ENCODE measurements around the gene NTN5. TPM values are rescaled to one million over a fixed set of nuclear protein-coding genes. Genes with fewer than 3 reads are reported as not detected.
"Not testable (repeated sequence)": the region's sequence is repeated elsewhere in the genome, so short reads cannot be mapped to it uniquely, and the experiment has no call there.

Gene NTN5
- total and polyA plus RNA-seq, 9 of the 15 experiments (the other 6 are each of a cell fraction or from before 2014, with no cell fraction given): not detected

DNA sequence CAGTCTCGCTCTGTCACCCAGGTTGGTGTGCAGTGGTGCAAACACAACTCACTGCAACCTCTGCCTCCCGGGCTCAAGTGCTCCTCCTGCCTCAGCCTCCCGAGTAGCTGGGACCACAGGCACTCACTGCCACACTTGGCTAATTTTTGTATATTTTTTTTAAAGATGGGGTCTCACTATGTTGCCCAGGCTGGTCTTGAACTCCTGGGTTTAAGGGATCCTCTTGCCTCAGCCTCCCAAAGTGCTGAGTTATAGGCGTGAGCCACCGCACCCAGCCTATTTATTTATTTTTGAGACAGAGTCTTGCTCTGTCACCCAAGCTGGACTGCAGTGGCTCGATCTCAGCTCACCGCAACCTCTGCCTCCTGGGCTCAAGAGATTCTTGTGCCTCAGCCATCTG lies 13.8 kb upstream of the NTN5 start:
- H3K27me3 ChIP-seq (ENCODE audit: control insufficient read depth in 2 of 2, insufficient read depth in 2 of 2, low read length in 2 of 2); H3K36me3 ChIP-seq (ENCODE audit: control insufficient read depth, insufficient read depth, low read length); H3K9me3 ChIP-seq (replicated peaks; ENCODE audit: control insufficient read depth, insufficient read depth, low read depth, low read length); H3K9me1 ChIP-seq (ENCODE audit: control insufficient read depth, insufficient read depth, low read length); H3K4me2 ChIP-seq (ENCODE audit: insufficient read depth, low read length); CTCF ChIA-PET (ENCODE audit: low intra/inter-chr PET ratio); H3K9ac ChIP-seq (ENCODE audit: insufficient read depth in 1 of 2, low read depth in 2 of 2, low read length in 2 of 2); BruUV-seq (replicated peaks); ATAC-seq; H3K27ac ChIP-seq (ENCODE audit: extremely low read depth, low read depth, low read length); H2AFZ ChIP-seq (ENCODE audit: low read depth, low read length); in situ Hi-C loops (cut with MboI); H3K4me3 ChIP-seq; intact Hi-C loops (cut with micrococcal nuclease); H3K79me2 ChIP-seq (ENCODE audit: control insufficient read depth, insufficient read depth, low read length); H4K20me1 ChIP-seq (replicated peaks; ENCODE audit: control insufficient read depth, insufficient read depth, low read length); FAIRE-seq; DNase-seq (ENCODE audit: extremely low read depth in 1 of 4, low spot score in 3 of 4): not testable (repeated sequence)
- H3K4me1 ChIP-seq (replicated peaks in 1 of 2; ENCODE audit: control insufficient read depth in 2 of 2, insufficient read depth in 2 of 2, low read length in 2 of 2): peaks cover 4 to 14% of the 10 kb centered on the region in 2 experiments; a peak in 3 of 5 replicates
- POLR2A ChIA-PET: interaction anchor here (0.6 kb wide), 1 partner anchor 34 kb away, joined by 3 read pairs; no protein-coding TSS in a partner anchor
- WGBS (ENCODE audit: insufficient coverage, low coverage, missing lambda C conversion rate): 55% methylated on average over 6 of the region's 7 CpGs
- peak; percentile 67; the same call in 1 of the 2 replicates for TF ChIP-seq ZNF121 (CRISPR knock-in tag; conservative IDR thresholded peaks at IDR 0.05)

DNA sequence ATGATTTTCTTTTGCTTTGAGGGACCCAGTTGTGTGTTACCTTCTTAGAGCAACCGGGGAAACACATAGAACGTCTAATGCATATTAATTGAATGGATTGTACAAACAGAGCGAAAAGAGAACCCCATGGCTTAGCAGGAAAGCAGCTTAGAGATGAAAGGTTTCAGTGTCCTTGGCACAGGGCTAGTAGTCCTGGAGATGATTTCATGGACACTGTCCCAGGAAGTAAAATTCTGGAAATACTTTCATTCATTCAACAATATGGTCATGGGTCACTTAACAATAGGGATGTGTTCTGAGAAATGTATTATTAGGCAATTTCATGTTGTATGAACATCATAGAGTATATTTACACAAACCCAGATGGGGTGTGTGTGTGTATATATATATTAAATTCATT lies 13.3 kb upstream of the NTN5 start:
- no peak for DNase-seq (ENCODE audit: extremely low read depth in 1 of 4, low spot score in 3 of 4)
- Histone ChIP-seq H4K20me1 (replicated peaks; ENCODE audit: control insufficient read depth, insufficient read depth, low read length) (no peaks in the 10 kb centered on the region), H3K27me3 (ENCODE audit: control insufficient read depth in 2 of 2, insufficient read depth in 2 of 2, low read length in 2 of 2) (no peaks in the 10 kb centered on the region), H3K79me2 (ENCODE audit: control insufficient read depth, insufficient read depth, low read length) (no peaks in the 10 kb centered on the region), H3K27ac (ENCODE audit: extremely low read depth, low read depth, low read length) (no peak overlapping the region), H3K9ac (ENCODE audit: insufficient read depth in 1 of 2, low read depth in 2 of 2, low read length in 2 of 2) (no peak overlapping the region), H2AFZ (ENCODE audit: low read depth, low read length) (no peak overlapping the region), H3K9me3 (replicated peaks; ENCODE audit: control insufficient read depth, insufficient read depth, low read depth, low read length) (no peaks in the 10 kb centered on the region), H3K4me1 (replicated peaks in 1 of 2; ENCODE audit: control insufficient read depth in 2 of 2, insufficient read depth in 2 of 2, low read length in 2 of 2) (peaks cover 8 to 20% of the 10 kb centered on the region in 2 experiments; a peak in 4 of 5 replicates), H3K4me3 (no peak overlapping the region), H3K4me2 (ENCODE audit: insufficient read depth, low read length) (no peak overlapping the region), H3K9me1 (ENCODE audit: control insufficient read depth, insufficient read depth, low read length) (no peaks in the 10 kb centered on the region), H3K36me3 (ENCODE audit: control insufficient read depth, insufficient read depth, low read length) (no peaks in the 10 kb centered on the region)
- FAIRE-seq: no peak
- ATAC-seq: no peak
- no peak for TF ChIP-seq ZNF644 (tag; IDR thresholded peaks at IDR 0.05; ENCODE audit: low read depth)
- TF ChIP-seq NFIC (IDR thresholded peaks at IDR 0.05): peak; percentile 75
- in situ Hi-C loops (cut with MboI) (no loop called here), intact Hi-C loops (cut with micrococcal nuclease) (no loop called here)
- 76% methylated on average over 3 of the region's 3 CpGs for WGBS (ENCODE audit: insufficient coverage, low coverage, missing lambda C conversion rate)
- no TSS peak for BruUV-seq (replicated peaks)
- CTCF ChIA-PET (ENCODE audit: low intra/inter-chr PET ratio): no interaction called here
- POLR2A ChIA-PET: interaction anchor here (0.6 kb wide), 1 partner anchor 34 kb away, joined by 3 read pairs; no protein-coding TSS in a partner anchor
